ENCODE measurements around the gene SAMHD1.

SAMHD1 gene

GRCh38 chr20:36865076-36865860, 86.2 kb downstream of the SAMHD1 start:
- Histone ChIP-seq H3K36me3 (ENCODE audit: control insufficient read depth, insufficient read depth, low read length) (no peaks in the 10 kb centered on the region), H3K27me3 (replicated peaks; ENCODE audit: control insufficient read depth, insufficient read depth, low read length) (no peaks in the 10 kb centered on the region), H3K4me3 (replicated peaks; ENCODE audit: low read depth, low read length) (no peak overlapping the region)
- DNase-seq (ENCODE audit: extremely low read depth, insufficient read length), result no peak
- TF ChIP-seq CTCF (IDR thresholded peaks at IDR 0.05; ENCODE audit: insufficient read depth, low read length, poor library complexity, severe bottlenecking), result no peak

- no peaks in the 10 kb centered on the region for H3K27me3 ChIP-seq (replicated peaks; ENCODE audit: control insufficient read depth, insufficient read depth, low read length)
- H3K4me3 ChIP-seq (replicated peaks; ENCODE audit: low read depth, low read length), result peak overlapping the region; percentile 61
- DNase-seq (ENCODE audit: extremely low read depth, insufficient read length), result peak; percentile 42
- H3K36me3 ChIP-seq (ENCODE audit: control insufficient read depth, insufficient read depth, low read length), result no peaks in the 10 kb centered on the region
- TF ChIP-seq CTCF (IDR thresholded peaks at IDR 0.05; ENCODE audit: insufficient read depth, low read length, poor library complexity, severe bottlenecking), result no peak
These were observed 88.4 kb downstream of the SAMHD1 start for GRCh38 chr20:36862857-36863668.

- Histone ChIP-seq H3K27me3 (replicated peaks; ENCODE audit: control insufficient read depth, insufficient read depth, low read length) (no peaks in the 10 kb centered on the region), H3K4me3 (replicated peaks; ENCODE audit: low read depth, low read length) (peak overlapping the region; percentile 61), H3K36me3 (ENCODE audit: control insufficient read depth, insufficient read depth, low read length) (no peaks in the 10 kb centered on the region; the same call in 1 of the 2 replicates)
- DNase-seq (ENCODE audit: extremely low read depth, insufficient read length), result no peak
- no peak for TF ChIP-seq CTCF (IDR thresholded peaks at IDR 0.05; ENCODE audit: insufficient read depth, low read length, poor library complexity, severe bottlenecking)
These were observed 89.4 kb downstream of the SAMHD1 start for GRCh38 chr20:36861875-36862801.

- Histone ChIP-seq H3K4me3 (replicated peaks; ENCODE audit: low read depth, low read length) (no peak overlapping the region), H3K36me3 (ENCODE audit: control insufficient read depth, insufficient read depth, low read length) (no peaks in the 10 kb centered on the region; the same call in 1 of the 2 replicates), H3K27me3 (replicated peaks; ENCODE audit: control insufficient read depth, insufficient read depth, low read length) (no peaks in the 10 kb centered on the region)
- TF ChIP-seq CTCF (IDR thresholded peaks at IDR 0.05; ENCODE audit: insufficient read depth, low read length, poor library complexity, severe bottlenecking), result no peak
- DNase-seq (ENCODE audit: extremely low read depth, insufficient read length), result no peak
These were observed 90.0 kb downstream of the SAMHD1 start for GRCh38 chr20:36861625-36861874.

- TF ChIP-seq CTCF (IDR thresholded peaks at IDR 0.05; ENCODE audit: insufficient read depth, low read length, poor library complexity, severe bottlenecking), result no peak
- Histone ChIP-seq H3K36me3 (ENCODE audit: control insufficient read depth, insufficient read depth, low read length) (no peaks in the 10 kb centered on the region; the same call in 1 of the 2 replicates), H3K27me3 (replicated peaks; ENCODE audit: control insufficient read depth, insufficient read depth, low read length) (no peaks in the 10 kb centered on the region), H3K4me3 (replicated peaks; ENCODE audit: low read depth, low read length) (no peak overlapping the region)
- DNase-seq (ENCODE audit: extremely low read depth, insufficient read length), result no peak
These were observed 90.5 kb downstream of the SAMHD1 start for GRCh38 chr20:36860811-36861624.

Data from GM06990 (cell line).